GM23248 (cell line): ENCODE measurements around the gene PLCB3.

Experiments
- EZH2 ChIP-seq: fragments of 200-600 bp; sonication (generic); IDR thresholded peaks from 2 replicates; pipeline ENCODE4 v1.6.1; 2018; ENCODE audit warnings: antibody characterized with exemption, mild to moderate bottlenecking; ENCODE audit not compliant: insufficient read depth, poor library complexity, severe bottlenecking
- EZH2phosphoT487 ChIP-seq: fragments of 200-600 bp; sonication (generic); IDR thresholded peaks from 2 replicates; pipeline ENCODE4 v1.6.1; 2018; ENCODE audit warnings: antibody characterized with exemption, moderate library complexity, mild to moderate bottlenecking, low read depth; ENCODE audit not compliant: insufficient read depth

- TF ChIP-seq EZH2phosphoT487 = no peak
- no peak for TF ChIP-seq EZH2
Measured at GRCh38 chr11:64312947-64313346, 61.6 kb downstream of the PLCB3 start.
